Muscle of back (tissue), 11 donors: ENCODE measurements around the gene RPH3AL. TPM values are rescaled to one million over a fixed set of nuclear protein-coding genes. Genes with fewer than 3 reads are reported as not detected.
"Not testable (repeated sequence)": the region's sequence is repeated elsewhere in the genome, so short reads cannot be mapped to it uniquely, and the experiment has no call there.

Experiments used
- DNase-seq, 3 donors: peaks; one replicate each; pipeline versions ENCODE4 v3.0.0 to v3.0.0-alpha.2; 2013
- polyA plus RNA-seq, 10 donors: library from polyadenylated mRNA; unstranded; fragments of 120-200 nt; gene quantifications; one replicate each; pipeline ENCODE4 v1.2.1, GENCODE V29; 2013; ENCODE audit not compliant: insufficient read length in 10 of 10

The RPH3AL gene
- polyA plus RNA-seq, 10 donors = 3.1 to 6.9 (median 3.9) TPM

GRCh38 chr17:226108-227077 lies 126.2 kb downstream of the RPH3AL start:
- DNase-seq = peak in 1 of 3 donors; percentile 61

- no peak for DNase-seq
These were observed 127.1 kb downstream of the RPH3AL start for GRCh38 chr17:225551-225950.

- not testable (repeated sequence) for DNase-seq
These were observed 128.0 kb downstream of the RPH3AL start for GRCh38 chr17:224576-224975.

- DNase-seq = no peak
These were observed 128.7 kb downstream of the RPH3AL start for GRCh38 chr17:223723-224471.

- peak in 2 of 3 donors; percentile 57 to 72 for DNase-seq
These were observed 130.4 kb downstream of the RPH3AL start for GRCh38 chr17:222172-222571.

GRCh38 chr17:219696-220095 lies 132.9 kb downstream of the RPH3AL start:
- no peak for DNase-seq

GRCh38 chr17:218432-219110 lies 134.0 kb downstream of the RPH3AL start:
- no peak for DNase-seq

- DNase-seq = no peak
These were observed 136.0 kb downstream of the RPH3AL start for GRCh38 chr17:216625-217024.

GRCh38 chr17:215563-216478 lies 136.8 kb downstream of the RPH3AL start:
- DNase-seq = not testable (repeated sequence)

GRCh38 chr17:214881-215331 lies 137.7 kb downstream of the RPH3AL start:
- no peak for DNase-seq

GRCh38 chr17:213286-214105 lies 139.1 kb downstream of the RPH3AL start:
- DNase-seq = no peak

GRCh38 chr17:210402-210801 lies 142.2 kb downstream of the RPH3AL start:
- no peak for DNase-seq

GRCh38 chr17:208429-208828 lies 144.2 kb downstream of the RPH3AL start:
- no peak for DNase-seq

- DNase-seq = no peak
These were observed 144.8 kb downstream of the RPH3AL start for GRCh38 chr17:207775-208174.

- DNase-seq = no peak
These were observed 145.6 kb downstream of the RPH3AL start for GRCh38 chr17:206941-207560.

GRCh38 chr17:206484-206883 lies 146.1 kb downstream of the RPH3AL start:
- not testable (repeated sequence) for DNase-seq

- DNase-seq = no peak
These were observed 146.8 kb downstream of the RPH3AL start for GRCh38 chr17:205817-206216.

GRCh38 chr17:205148-205669 lies 147.4 kb downstream of the RPH3AL start:
- DNase-seq = no peak

- DNase-seq = no peak
These were observed 148.0 kb downstream of the RPH3AL start for GRCh38 chr17:204427-205147.
